ENCODE data around the gene STAM.

- no peak for TF ChIP-seq RAD21 (IDR thresholded peaks at IDR 0.05; ENCODE audit: insufficient read depth, low read depth, low read length)
- no peak for TF ChIP-seq CTCF (IDR thresholded peaks at IDR 0.05 in 2 of 3, conservative IDR thresholded peaks at IDR 0.05 in 1 of 3; ENCODE audit: control insufficient read depth in 2 of 3, extremely low read depth in 1 of 3, insufficient read depth in 1 of 3, low read depth in 3 of 3, low read length in 3 of 3)
- TF ChIP-seq NRF1 (conservative IDR thresholded peaks at IDR 0.05; ENCODE audit: low read depth, low read length), result no peak
- no peak for TF ChIP-seq REST (IDR thresholded peaks at IDR 0.05; ENCODE audit: low read depth, low read length)
- no peak for TF ChIP-seq RCOR1 (conservative IDR thresholded peaks at IDR 0.05; ENCODE audit: low read depth, low read length)
- no peak for TF ChIP-seq EZH2 (IDR thresholded peaks at IDR 0.05; ENCODE audit: borderline replicate concordance, control insufficient read depth, low read depth, low read length)
- TF ChIP-seq POLR2AphosphoS5 (IDR thresholded peaks at IDR 0.05; ENCODE audit: low read length), result no peak
- no peak for TF ChIP-seq USF2 (IDR thresholded peaks at IDR 0.05; ENCODE audit: borderline replicate concordance, low read depth, low read length)
- no peak for TF ChIP-seq POLR2A (IDR thresholded peaks at IDR 0.05; ENCODE audit: low read depth, low read length)
- no peak for TF ChIP-seq EGR1 (IDR thresholded peaks at IDR 0.05; ENCODE audit: borderline replicate concordance in 1 of 2, low read depth in 2 of 2, low read length in 2 of 2)
These were observed 100.5 kb downstream of the STAM start for GRCh38 chr10:17744341-17744861.
